Measurements from ENCODE around the gene MAGEA4.

DNA sequence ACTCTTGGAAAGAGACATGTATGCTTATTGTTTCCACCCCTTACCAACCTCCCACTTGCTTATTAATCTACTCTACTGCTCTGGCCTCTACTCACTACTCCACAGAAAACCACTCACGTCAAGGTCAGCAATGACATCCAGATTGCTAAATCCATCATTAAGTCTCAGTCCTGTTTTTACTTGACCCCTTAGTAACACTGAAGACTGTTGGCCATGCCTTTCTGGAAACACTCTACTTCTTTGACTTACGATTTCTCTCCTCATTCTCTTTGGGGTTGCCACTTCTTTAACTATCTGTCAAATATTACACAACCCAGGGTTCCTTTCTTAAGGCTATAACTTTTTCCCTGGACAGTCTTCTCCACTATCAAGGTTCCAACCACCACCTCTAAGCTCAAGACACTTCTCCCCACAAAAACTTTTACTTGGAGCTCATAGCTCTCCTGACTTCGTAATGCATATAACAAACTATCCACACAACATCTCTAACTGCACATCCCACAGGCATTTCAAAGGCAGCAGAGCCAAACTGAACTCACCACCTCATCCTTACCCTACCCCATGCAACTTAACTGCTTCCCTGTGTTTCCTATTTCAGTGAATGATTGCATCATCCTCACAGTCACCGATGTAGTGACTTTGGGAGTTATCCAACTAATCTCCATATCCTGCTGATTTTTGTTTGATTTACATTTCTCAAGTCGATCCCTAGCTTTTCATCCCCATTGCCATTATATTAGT, 15.8 kb upstream of the MAGEA4 start:
- TF ChIP-seq FOXP2 (optimal IDR thresholded peaks at IDR 0.05; ENCODE audit: borderline replicate concordance, extremely low read depth, extremely low read length, insufficient read depth) (no peak), POLR2AphosphoS5 (IDR thresholded peaks at IDR 0.05; ENCODE audit: low read depth, low read length) (no peak)

All from PFSK-1 (cell line).